HCEC 1CT (cell line): Measurements from ENCODE around the gene SLC12A8.

Experiments used
- DNase-seq: peaks from one replicate; pipeline ENCODE4 v3.0.0-alpha.2; 2017

SLC12A8 gene

GRCh38 chr3:125072301-125072700, 140.2 kb downstream of the SLC12A8 start:
- peak; percentile 35 for DNase-seq

GRCh38 chr3:125069968-125070745, 142.4 kb downstream of the SLC12A8 start:
- no peak for DNase-seq

- DNase-seq: no peak
Measured at GRCh38 chr3:125069452-125069851, 143.1 kb downstream of the SLC12A8 start.

GRCh38 chr3:125068265-125068664, 144.3 kb downstream of the SLC12A8 start:
- no peak for DNase-seq

DNA sequence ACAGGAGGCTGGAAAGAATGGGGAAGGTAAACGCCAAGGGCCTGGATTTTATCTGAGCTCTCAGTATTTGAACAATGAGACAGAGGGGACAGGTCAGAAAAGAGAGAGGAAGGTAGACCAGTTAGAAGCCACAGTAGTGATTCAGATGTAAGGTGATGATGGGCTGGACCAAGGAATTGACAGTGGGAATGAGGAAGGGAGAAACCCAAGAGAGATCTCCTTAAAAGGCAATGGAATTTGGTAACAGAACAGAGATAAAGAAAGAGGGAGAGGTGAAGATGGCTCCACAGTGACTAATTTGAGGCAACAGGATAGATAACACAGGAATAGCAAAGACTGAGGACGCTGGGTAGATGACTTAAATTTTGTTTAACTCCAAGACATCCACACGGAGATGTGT, 145.3 kb downstream of the SLC12A8 start:
- DNase-seq: no peak

- peak; percentile 97 for DNase-seq
Measured at GRCh38 chr3:125062904-125063618, 149.5 kb downstream of the SLC12A8 start.

- no peak for DNase-seq
Measured at GRCh38 chr3:125061646-125062045, 150.9 kb downstream of the SLC12A8 start.

DNA sequence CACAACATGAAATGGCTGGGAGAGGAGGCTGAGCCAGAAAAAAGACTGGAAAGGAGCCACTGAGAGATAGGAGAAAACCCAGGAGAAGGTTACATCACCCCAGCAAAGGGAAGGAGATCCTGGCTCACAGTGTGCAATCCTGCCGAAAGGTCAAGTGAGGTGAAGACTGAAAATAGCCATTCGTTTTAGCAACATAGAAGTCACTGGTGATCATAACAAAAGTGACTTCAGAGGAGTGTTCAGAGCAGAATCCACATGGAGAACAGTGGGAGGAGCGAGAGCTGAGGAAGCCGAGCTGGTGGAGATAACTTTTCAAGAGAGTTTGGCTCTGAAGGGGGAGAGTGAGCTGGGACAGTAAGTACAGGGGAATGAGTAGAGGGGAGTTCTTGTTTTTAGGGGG, 151.4 kb downstream of the SLC12A8 start:
- peak; percentile 85 for DNase-seq

GRCh38 chr3:125059488-125060245, 152.9 kb downstream of the SLC12A8 start:
- DNase-seq: peak; percentile 34

GRCh38 chr3:125058959-125059358, 153.6 kb downstream of the SLC12A8 start:
- no peak for DNase-seq

GRCh38 chr3:125058529-125058928, 154.0 kb downstream of the SLC12A8 start:
- no peak for DNase-seq

- DNase-seq: peak; percentile 84
Measured at GRCh38 chr3:125057186-125057850, 155.2 kb downstream of the SLC12A8 start.

- peak; percentile 70 for DNase-seq
Measured at GRCh38 chr3:125055913-125056745, 156.4 kb downstream of the SLC12A8 start, which contains the start of gene HEG1. Gene HEG1 (minus strand): TSS chr3:125055997. CDS start chr3:125055890, 107 bp downstream.

DNA sequence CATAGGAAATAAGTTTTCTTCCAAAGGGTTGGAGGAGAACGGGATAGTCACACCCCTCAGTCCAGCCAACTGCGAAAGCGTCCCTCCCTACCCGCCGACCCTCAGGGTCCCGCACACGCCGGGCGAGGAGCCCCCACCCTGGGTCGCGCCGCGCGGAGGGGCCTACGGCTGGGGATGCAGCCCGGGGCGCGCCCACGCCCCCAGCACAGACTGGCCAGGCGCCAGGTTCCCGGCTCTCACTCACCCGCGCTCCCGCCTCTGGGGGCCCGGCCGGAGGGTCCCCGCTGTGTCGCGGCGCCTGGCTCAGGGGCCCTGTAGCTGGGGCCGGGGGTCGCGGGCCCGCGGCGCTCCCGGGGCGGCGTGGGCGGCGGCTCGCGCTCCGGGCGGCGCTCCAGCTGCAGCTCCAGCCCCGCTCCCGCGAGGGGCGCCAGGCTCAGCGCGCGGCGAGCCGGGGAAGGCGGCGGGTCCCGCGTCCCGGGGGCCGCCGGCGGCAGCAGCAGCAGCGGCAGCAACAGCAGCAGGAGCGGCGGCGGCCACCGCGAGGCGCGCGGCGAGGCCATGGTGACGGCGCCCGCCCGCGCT, 157.1 kb downstream of the SLC12A8 start:
- DNase-seq: no peak

GRCh38 chr3:125054449-125055329, 157.9 kb downstream of the SLC12A8 start:
- DNase-seq: peak; percentile 78

GRCh38 chr3:125054062-125054448, 158.5 kb downstream of the SLC12A8 start:
- no peak for DNase-seq

DNA sequence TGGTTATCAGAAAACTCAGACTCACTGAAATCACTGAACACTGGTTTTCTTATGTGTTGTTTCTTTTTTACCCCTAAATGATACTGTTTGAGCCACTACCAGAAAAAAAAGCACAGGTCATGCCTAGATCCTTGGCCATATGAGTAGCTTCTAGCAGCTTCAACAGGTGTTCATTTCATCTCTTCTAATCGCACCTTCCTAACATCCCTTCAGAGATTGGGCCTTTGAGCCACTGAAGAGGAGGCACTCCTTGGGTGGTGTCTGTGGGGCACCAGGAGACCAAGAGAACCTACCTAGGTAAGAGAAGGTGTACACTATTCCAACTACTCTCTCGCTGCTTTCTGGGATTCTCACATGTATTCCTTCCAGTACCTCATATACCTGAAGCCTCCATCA, 159.2 kb downstream of the SLC12A8 start:
- no peak for DNase-seq

- peak; percentile 86 for DNase-seq
Measured at GRCh38 chr3:125052624-125053303, 159.8 kb downstream of the SLC12A8 start.

DNA sequence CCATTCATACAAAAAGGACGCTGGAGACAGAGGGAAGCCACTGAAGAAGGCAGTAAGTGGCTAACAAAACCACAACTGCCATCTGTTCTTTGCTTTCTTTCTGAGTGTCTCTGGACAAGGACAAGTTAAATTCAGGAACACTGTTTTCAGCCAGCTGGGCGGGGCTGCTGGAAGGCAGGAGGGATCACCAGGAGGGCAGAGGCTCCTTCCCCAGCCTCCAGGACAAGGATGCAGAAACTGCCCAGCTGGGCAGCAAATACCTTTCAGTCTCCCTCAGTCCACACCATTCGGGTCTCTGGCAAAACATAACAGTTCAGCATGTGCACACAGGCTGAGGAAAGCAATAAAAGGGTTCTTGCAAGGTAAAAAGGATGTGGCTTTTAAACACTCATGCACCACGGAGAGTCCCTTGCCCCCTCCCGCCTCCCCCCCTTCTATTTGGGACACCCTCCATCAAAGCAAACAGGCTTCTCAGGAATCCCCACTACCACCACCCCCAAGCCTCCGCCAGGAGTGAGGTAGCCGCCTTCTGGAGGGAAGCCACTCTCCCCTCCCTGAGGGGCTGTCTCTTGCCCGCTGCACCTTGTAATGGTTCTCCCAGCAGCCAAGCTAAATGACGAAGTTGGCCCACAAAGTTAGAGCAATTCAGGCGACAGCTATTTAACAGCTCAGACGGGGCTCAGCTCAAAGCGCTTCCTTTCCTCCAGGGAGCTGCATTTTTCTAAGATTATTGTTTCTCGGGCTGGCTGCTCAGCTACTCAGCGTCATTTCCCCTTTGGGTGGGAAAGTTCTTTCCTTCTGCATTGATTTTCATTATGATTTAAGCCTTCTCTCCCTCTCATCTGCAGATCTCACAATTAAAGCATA, 160.6 kb downstream of the SLC12A8 start:
- peak; percentile 82 for DNase-seq
